ENCODE results near the gene LRRC10. TPM values are rescaled to one million over a fixed set of nuclear protein-coding genes. Genes with fewer than 3 reads are reported as not detected.

Gene LRRC10
- total RNA-seq, 4 donors from 2014 or later, result not detected

DNA sequence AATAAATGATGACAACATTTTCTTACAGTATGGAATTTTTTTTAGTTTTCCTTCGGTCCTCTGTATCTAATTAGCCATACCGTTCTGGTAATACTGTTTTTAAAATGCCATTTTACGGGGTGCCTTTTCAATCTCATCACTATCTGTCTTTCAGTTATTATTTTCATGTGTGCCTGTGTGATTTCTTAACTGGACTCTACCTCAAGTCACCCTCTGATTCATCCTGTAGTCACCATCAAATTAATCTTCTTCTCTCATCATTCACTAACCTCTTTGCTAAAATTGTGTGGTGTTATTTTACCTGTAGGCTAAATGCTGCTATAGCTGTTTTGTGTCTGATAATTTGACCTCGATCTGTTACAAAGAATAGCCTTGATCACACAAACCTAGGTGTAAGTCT lies 41.5 kb downstream of the LRRC10 start:
- TF ChIP-seq EP300 (IDR thresholded peaks at IDR 0.05), result no peak
- no peak for TF ChIP-seq CTCF (IDR thresholded peaks at IDR 0.05)
- no peak for TF ChIP-seq POLR2A (IDR thresholded peaks at IDR 0.05)
- TF ChIP-seq POLR2AphosphoS5 (IDR thresholded peaks at IDR 0.05), result no peak
- H3K9me3 ChIP-seq, result no peaks in the 10 kb centered on the region
- H3K36me3 ChIP-seq, result peaks cover 41% of the 10 kb centered on the region
- no peaks in the 10 kb centered on the region for H3K27me3 ChIP-seq
- DNase-seq (ENCODE audit: low spot score in 2 of 2), result no peak
- 76% methylated on average over 4 of the region's 4 CpGs for WGBS
- no peak overlapping the region for H3K27ac ChIP-seq
- no peaks in the 10 kb centered on the region for H3K4me1 ChIP-seq
- H3K4me3 ChIP-seq, result no peak overlapping the region

DNA sequence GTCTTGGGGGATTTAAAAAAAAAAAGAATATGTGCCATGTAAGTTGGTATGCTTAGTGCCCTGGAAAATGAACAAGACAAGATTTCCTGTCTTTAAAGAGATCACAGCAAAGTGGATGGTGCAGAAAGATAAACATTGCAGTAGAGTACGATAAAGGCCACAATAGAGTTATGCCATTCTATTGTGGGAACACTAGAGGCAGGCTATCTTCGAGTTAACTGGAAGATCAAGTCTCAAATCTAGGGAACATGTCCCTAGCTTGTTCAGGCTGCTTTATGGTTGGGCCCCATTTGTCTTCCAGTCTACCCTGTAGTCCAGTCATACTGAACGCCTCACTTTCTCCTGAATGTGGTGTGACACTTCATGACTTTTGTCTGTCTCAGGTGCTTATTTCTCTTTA lies 44.1 kb downstream of the LRRC10 start:
- no peaks in the 10 kb centered on the region for H3K9me3 ChIP-seq
- H3K4me3 ChIP-seq, result no peak overlapping the region
- peaks cover 31% of the 10 kb centered on the region for H3K36me3 ChIP-seq
- no peaks in the 10 kb centered on the region for H3K27me3 ChIP-seq
- no peaks in the 10 kb centered on the region for H3K4me1 ChIP-seq
- DNase-seq (ENCODE audit: low spot score in 2 of 2), result no peak
- WGBS, result 80% methylated on average over 3 of the region's 3 CpGs
- no peak for TF ChIP-seq POLR2A (IDR thresholded peaks at IDR 0.05)
- no peak overlapping the region for H3K27ac ChIP-seq

GRCh38 chr12:69563166-69563762 lies 47.4 kb downstream of the LRRC10 start:
- 91% methylated on average over 2 of the region's 2 CpGs for WGBS
- H3K4me1 ChIP-seq, result no peaks in the 10 kb centered on the region
- TF ChIP-seq EP300 (IDR thresholded peaks at IDR 0.05) (no peak), POLR2AphosphoS5 (IDR thresholded peaks at IDR 0.05) (no peak), CTCF (IDR thresholded peaks at IDR 0.05) (no peak), POLR2A (IDR thresholded peaks at IDR 0.05) (no peak)
- H3K36me3 ChIP-seq, result peaks cover 21% of the 10 kb centered on the region
- no peaks in the 10 kb centered on the region for H3K27me3 ChIP-seq
- H3K4me3 ChIP-seq, result no peak overlapping the region
- H3K27ac ChIP-seq, result no peak overlapping the region
- DNase-seq (ENCODE audit: low spot score in 2 of 2), result no peak
- no peaks in the 10 kb centered on the region for H3K9me3 ChIP-seq

Other genes with a start within 250 kb of the LRRC10 start
- 10 to 100 TPM; 35.2 to 60.7 (median 48.6) TPM for gene FRS2, start 140.5 kb downstream of the LRRC10 start, total RNA-seq
- gene CCT2, start 25.4 kb downstream of the LRRC10 start, total RNA-seq, result 100 to 1,000 TPM in 2 of 4 donors, 10 to 100 TPM in 2; 81.0 to 112 (median 96.7) TPM
- gene BEST3, start 88.4 kb upstream of the LRRC10 start, total RNA-seq, result under 1 TPM in 2 of 4 donors, not detected in 2; 0.52 to 0.98 TPM
- gene RAB3IP, start 128.0 kb upstream of the LRRC10 start, total RNA-seq, result 10 to 100 TPM; 15.0 to 27.8 (median 21.9) TPM
- gene MYRFL, start 214.3 kb upstream of the LRRC10 start, total RNA-seq, result 1 to 10 TPM in 2 of 4 donors, not detected in 2; 1.2 to 3.2 TPM

All from suprapubic skin (tissue), 4 donors.